D721Med (cell line): ENCODE data around the gene THSD4.

Source experiments
- DNase-seq: peaks from one replicate; pipeline ENCODE4 v3.0.0; 2011; ENCODE audit warnings: low spot score; ENCODE audit not compliant: insufficient read length
- FAIRE-seq: peaks from 2 replicates; lab custom pipeline; 2011; peaks lifted over from hg19 to GRCh38; lab: Jason Lieb, UNC
- CTCF ChIP-seq: IDR thresholded peaks from 2 replicates; pipeline ENCODE4 v1.5.1; 2012; ENCODE audit warnings: mild to moderate bottlenecking, control low read depth; ENCODE audit not compliant: insufficient read depth; ENCODE audit errors: missing control alignments

THSD4 gene

GRCh38 chr15:71278989-71279756 lies 163.9 kb downstream of the THSD4 start:
- no peak for DNase-seq
- FAIRE-seq: no peak
- no peak for TF ChIP-seq CTCF

GRCh38 chr15:71279757-71280141 lies 164.5 kb downstream of the THSD4 start:
- FAIRE-seq (no peak), DNase-seq (no peak)
- no peak for TF ChIP-seq CTCF

- TF ChIP-seq CTCF: no peak
- no peak for FAIRE-seq
Observed at GRCh38 chr15:71280206-71280605, 164.9 kb downstream of the THSD4 start.

GRCh38 chr15:71281256-71281655 lies 166.0 kb downstream of the THSD4 start:
- no peak for FAIRE-seq
- no peak for DNase-seq
- TF ChIP-seq CTCF: no peak

More at GRCh38 chr15:71280206-71280605, 164.9 kb downstream of the THSD4 start:
- DNase-seq: no peak

GRCh38 chr15:71282076-71282475 lies 166.8 kb downstream of the THSD4 start:
- TF ChIP-seq CTCF: no peak
- no peak for DNase-seq
- no peak for FAIRE-seq

- DNase-seq: no peak
- no peak for FAIRE-seq
- TF ChIP-seq CTCF: no peak
Observed at GRCh38 chr15:71288348-71288955, 173.2 kb downstream of the THSD4 start.

- DNase-seq (no peak), FAIRE-seq (no peak)
- no peak for TF ChIP-seq CTCF
Observed at GRCh38 chr15:71290002-71290401, 174.7 kb downstream of the THSD4 start.
